ENCODE measurements around the gene SCAANT1. TPM values are rescaled to one million over a fixed set of nuclear protein-coding genes. Genes with fewer than 3 reads are reported as not detected.
A peak's percentile ranks its signal among the peaks of the same experiment; 100 is the strongest.

SCAANT1 gene
- total RNA-seq, 6 donors from 2014 or later = not detected

- Histone ChIP-seq H3K9me3 (no peaks in the 10 kb centered on the region), H3K4me1 (peaks cover 43 to 73% (median 46%) of the 10 kb centered on the region in 4 donors), H3K4me3 (no peak overlapping the region), H3K27ac (peak overlapping the region in 3 of 4 donors; percentile 5 to 60 (median 18)), H3K27me3 (no peaks in the 10 kb centered on the region), H3K36me3 (no peaks in the 10 kb centered on the region)
- 38 to 58% methylated on average over 6 of the region's 6 CpGs for WGBS, 2 donors
- TF ChIP-seq, protein P1, sequence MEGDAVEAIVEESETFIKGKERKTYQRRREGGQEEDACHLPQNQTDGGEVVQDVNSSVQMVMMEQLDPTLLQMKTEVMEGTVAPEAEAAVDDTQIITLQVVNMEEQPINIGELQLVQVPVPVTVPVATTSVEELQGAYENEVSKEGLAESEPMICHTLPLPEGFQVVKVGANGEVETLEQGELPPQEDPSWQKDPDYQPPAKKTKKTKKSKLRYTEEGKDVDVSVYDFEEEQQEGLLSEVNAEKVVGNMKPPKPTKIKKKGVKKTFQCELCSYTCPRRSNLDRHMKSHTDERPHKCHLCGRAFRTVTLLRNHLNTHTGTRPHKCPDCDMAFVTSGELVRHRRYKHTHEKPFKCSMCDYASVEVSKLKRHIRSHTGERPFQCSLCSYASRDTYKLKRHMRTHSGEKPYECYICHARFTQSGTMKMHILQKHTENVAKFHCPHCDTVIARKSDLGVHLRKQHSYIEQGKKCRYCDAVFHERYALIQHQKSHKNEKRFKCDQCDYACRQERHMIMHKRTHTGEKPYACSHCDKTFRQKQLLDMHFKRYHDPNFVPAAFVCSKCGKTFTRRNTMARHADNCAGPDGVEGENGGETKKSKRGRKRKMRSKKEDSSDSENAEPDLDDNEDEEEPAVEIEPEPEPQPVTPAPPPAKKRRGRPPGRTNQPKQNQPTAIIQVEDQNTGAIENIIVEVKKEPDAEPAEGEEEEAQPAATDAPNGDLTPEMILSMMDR (IDR thresholded peaks at IDR 0.05) = peak in 1 of 6 experiments; percentile 7
- TF ChIP-seq POLR2AphosphoS5 (IDR thresholded peaks at IDR 0.05) (peak; percentile 55 to 76), EP300 (IDR thresholded peaks at IDR 0.05) (peak in 1 of 4 donors; percentile 19), POLR2A (IDR thresholded peaks at IDR 0.05) (peak in 1 of 4 donors; percentile 21)
- ATAC-seq (ENCODE audit: low FRiP score in 2 of 2) (peak; percentile 69 to 85), DNase-seq (peak in 1 of 2 donors; percentile 79)
Observed at GRCh38 chr3:63937661-63938651, 25.8 kb upstream of the SCAANT1 start.

DNA sequence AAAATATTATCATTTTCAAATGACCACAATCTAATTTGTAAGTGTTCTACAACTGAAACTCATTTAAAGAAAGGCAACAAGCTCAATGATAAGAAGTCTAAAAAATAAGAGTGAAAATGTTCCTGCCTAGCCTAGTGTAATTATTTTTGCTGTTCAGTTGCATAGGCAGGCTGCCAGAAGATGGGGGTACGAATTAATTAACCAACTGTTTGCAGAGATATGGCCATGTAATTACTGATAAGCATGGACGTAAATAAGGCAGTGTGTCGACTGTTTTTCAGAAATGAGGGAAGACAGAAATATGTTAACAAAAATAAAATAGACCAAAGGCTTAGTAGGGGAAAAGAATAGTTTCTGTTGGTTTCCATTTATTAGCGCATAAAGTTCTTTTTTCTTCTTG lies 24.7 kb upstream of the SCAANT1 start:
- Histone ChIP-seq H3K4me3 (no peak overlapping the region), H3K4me1 (peaks cover 49 to 81% (median 55%) of the 10 kb centered on the region in 4 donors), H3K27ac (peak overlapping the region in 3 of 4 donors; percentile 5 to 60 (median 18)), H3K9me3 (no peaks in the 10 kb centered on the region), H3K27me3 (no peaks in the 10 kb centered on the region), H3K36me3 (no peaks in the 10 kb centered on the region)
- no peak for ATAC-seq (ENCODE audit: low FRiP score in 2 of 2)
- WGBS, 2 donors = 55 to 63% methylated on average over 4 of the region's 4 CpGs
- no peak for DNase-seq
- TF ChIP-seq POLR2A (IDR thresholded peaks at IDR 0.05) (no peak), POLR2AphosphoS5 (IDR thresholded peaks at IDR 0.05) (no peak), EP300 (IDR thresholded peaks at IDR 0.05) (no peak)
- TF ChIP-seq, protein P1 (IDR thresholded peaks at IDR 0.05) = no peak

DNA sequence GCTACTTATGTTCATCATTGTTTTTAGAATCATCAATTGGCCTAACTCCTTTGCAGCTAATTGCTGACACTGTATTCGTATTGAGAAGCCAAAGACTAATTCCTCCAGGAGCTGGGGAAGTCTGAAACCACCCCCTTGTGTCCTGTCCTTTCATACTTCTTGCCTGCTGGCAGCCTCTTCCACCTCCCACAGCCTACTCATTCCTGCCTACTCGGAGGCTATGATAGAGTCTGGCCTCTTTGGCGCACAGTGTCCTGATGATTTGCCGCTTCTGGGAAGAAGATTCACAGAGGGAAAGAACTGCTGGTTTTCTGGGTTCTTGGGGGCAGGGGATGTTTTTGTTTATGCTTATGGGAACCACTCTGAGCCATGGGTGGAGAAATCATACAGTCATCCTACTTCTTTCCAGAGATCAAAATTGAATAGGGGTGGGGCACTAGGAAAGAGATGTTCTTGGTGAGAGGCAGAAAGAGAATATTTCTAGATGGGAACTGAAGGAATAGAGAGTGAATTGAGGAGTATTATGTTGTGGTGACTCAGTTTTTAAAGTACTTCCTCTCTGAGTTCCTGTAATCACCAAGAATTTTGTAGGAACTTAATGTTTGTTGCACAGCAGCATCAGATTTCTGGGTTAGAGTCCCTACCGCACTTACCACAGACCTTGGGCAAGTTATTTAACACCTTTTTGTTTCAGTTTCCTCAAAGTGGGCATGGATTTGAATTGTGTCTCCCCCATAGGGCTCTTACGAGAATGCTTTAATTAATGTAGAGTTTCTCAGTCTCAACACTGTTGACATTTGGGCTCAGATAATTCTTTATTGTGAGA lies 22.1 kb upstream of the SCAANT1 start:
- no peaks in the 10 kb centered on the region for H3K9me3 ChIP-seq
- H3K36me3 ChIP-seq = peaks cover 0 to 3% (median 0%) of the 10 kb centered on the region in 4 donors
- no peaks in the 10 kb centered on the region for H3K27me3 ChIP-seq
- H3K4me3 ChIP-seq = no peak overlapping the region
- peaks cover 45 to 79% (median 55%) of the 10 kb centered on the region in 4 donors for H3K4me1 ChIP-seq
- DNase-seq (no peak), ATAC-seq (ENCODE audit: low FRiP score in 2 of 2) (peak in 1 of 2 donors; percentile 69)
- TF ChIP-seq POLR2AphosphoS5 (IDR thresholded peaks at IDR 0.05) (no peak), EP300 (IDR thresholded peaks at IDR 0.05) (no peak), POLR2A (IDR thresholded peaks at IDR 0.05) (no peak)
- TF ChIP-seq, protein P1 (IDR thresholded peaks at IDR 0.05) = no peak
- H3K27ac ChIP-seq = peak overlapping the region; percentile 36 to 76 (median 54)
- 60 to 78% methylated on average over 6 of the region's 6 CpGs for WGBS, 2 donors

DNA sequence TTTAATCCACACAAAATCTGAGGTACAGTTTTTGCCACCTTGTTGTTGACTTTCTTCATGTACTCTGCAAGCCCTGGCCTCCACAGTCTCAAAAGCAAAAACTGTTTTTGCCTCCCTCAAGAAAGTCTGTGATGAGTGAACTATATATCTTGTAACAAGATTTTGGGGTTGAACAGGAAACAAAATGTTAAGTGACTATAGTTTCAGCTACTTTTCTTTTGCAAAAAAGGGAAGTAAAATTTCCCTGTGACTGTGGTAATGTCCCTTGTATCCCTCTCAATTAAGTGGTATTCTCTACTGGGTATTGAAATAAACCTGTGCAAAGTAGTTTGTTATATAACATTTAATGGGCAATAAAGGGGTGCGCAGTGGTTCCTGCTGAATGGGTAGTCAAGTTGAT lies 21.3 kb upstream of the SCAANT1 start:
- DNase-seq (no peak), ATAC-seq (ENCODE audit: low FRiP score in 2 of 2) (peak in 1 of 2 donors; percentile 47)
- Histone ChIP-seq H3K27ac (peak overlapping the region; percentile 3 to 76 (median 44)), H3K27me3 (no peaks in the 10 kb centered on the region), H3K36me3 (peaks cover 0 to 3% (median 0%) of the 10 kb centered on the region in 4 donors), H3K4me1 (peaks cover 47 to 75% (median 48%) of the 10 kb centered on the region in 4 donors), H3K9me3 (no peaks in the 10 kb centered on the region), H3K4me3 (no peak overlapping the region)
- 97% methylated on average over 1 of the region's 1 CpG for WGBS, 2 donors
- TF ChIP-seq, protein P1 (IDR thresholded peaks at IDR 0.05) = no peak
- TF ChIP-seq POLR2A (IDR thresholded peaks at IDR 0.05) (no peak), POLR2AphosphoS5 (IDR thresholded peaks at IDR 0.05) (no peak), EP300 (IDR thresholded peaks at IDR 0.05) (no peak)
